ENCODE results near the gene TSSK2. TPM values are rescaled to one million over a fixed set of nuclear protein-coding genes. Genes with fewer than 3 reads are reported as not detected.

The TSSK2 gene
- total and polyA plus RNA-seq, 2 of the 8 experiments (the other 6 are each of a cell fraction or from before 2014, with no cell fraction given) = not detected

- peak within 1 kb of the TSS; percentile 85 to 98 (median 92) for H3K4me3 ChIP-seq (ENCODE audit: extremely low read depth in 1 of 4, insufficient read depth in 2 of 4, low read depth in 3 of 4, low read length in 4 of 4)
- no peak within 1 kb of the TSS for H3K14ac ChIP-seq (ENCODE audit: insufficient read length)
- no peak within 1 kb of the TSS for H2BK120ac ChIP-seq (replicated peaks; ENCODE audit: low read depth, low read length)
- CTCF ChIA-PET (ENCODE audit: partially characterized antibody) = interaction anchor here (0.9 to 2.4 kb wide), 8 partner anchors 10 to 63 kb away, joined by 3 to 8 read pairs (median 4); partner anchors contain the start of gene ESS2
- peak within 1 kb of the TSS; percentile 70 for H3K56ac ChIP-seq (replicated peaks; ENCODE audit: insufficient read length, low read depth, low read length)
- H2BK5ac ChIP-seq (ENCODE audit: low read depth, low read length) = peak within 1 kb of the TSS; percentile 97
- H4K91ac ChIP-seq (replicated peaks; ENCODE audit: insufficient read length, low read length) = peak within 1 kb of the TSS; percentile 82
- peaks cover 0 to 9% (median 6%) of the 10 kb centered on the region in 4 experiments; a peak in 5 of 7 replicates for H3K4me1 ChIP-seq (replicated peaks in 1 of 4; ENCODE audit: control insufficient read depth in 3 of 4, insufficient read depth in 4 of 4, low read length in 3 of 4)
- peaks cover 9% of the 10 kb centered on the region for H3K23me2 ChIP-seq (ENCODE audit: low read depth, low read length)
- H3K27ac ChIP-seq (ENCODE audit: low read depth, low read length) = peak within 1 kb of the TSS; percentile 93
- H3K4me2 ChIP-seq (ENCODE audit: insufficient read depth in 1 of 2, low read depth in 2 of 2, low read length in 2 of 2) = peak within 1 kb of the TSS; percentile 50 to 94
- no peaks in the 10 kb centered on the region for H3K27me3 ChIP-seq (replicated peaks in 1 of 4; ENCODE audit: control insufficient read depth in 3 of 4, extremely low read depth in 1 of 4, insufficient read depth in 3 of 4, low read length in 3 of 4)
- H2AK5ac ChIP-seq (ENCODE audit: low read depth, low read length) = no peak within 1 kb of the TSS
- peak within 1 kb of the TSS; percentile 93 for H3K18ac ChIP-seq (ENCODE audit: extremely low read depth, low read length)
- peaks cover 20 to 30% of the 10 kb centered on the region in 2 experiments for H4K20me1 ChIP-seq (replicated peaks in 1 of 2; ENCODE audit: control insufficient read depth in 1 of 2, insufficient read depth in 2 of 2, low read length in 2 of 2)
- H3K79me2 ChIP-seq (ENCODE audit: control insufficient read depth in 1 of 2, insufficient read depth in 2 of 2, low read length in 2 of 2) = peaks cover 9 to 45% of the 10 kb centered on the region in 2 experiments
- POLR2A ChIA-PET (ENCODE audit: partially characterized antibody) = interaction anchor here (1.1 to 3.6 kb wide), 10 partner anchors 11 to 325 kb away, joined by 3 to 21 read pairs (median 5); partner anchors contain the start of genes C22orf39 and ESS2
- H3K23ac ChIP-seq (ENCODE audit: insufficient read length) = no peak within 1 kb of the TSS
- peak within 1 kb of the TSS; percentile 98 for H4K5ac ChIP-seq (ENCODE audit: insufficient read length, low read depth, low read length)
- 1% methylated on average over 53 of the region's 67 CpGs; no CpG with 5 or more reads in 1 of the 2 experiments for WGBS, 2 experiments (ENCODE audit: extremely low coverage in 1 of 2, insufficient coverage in 1 of 2, insufficient read length in 1 of 2, insufficient replicate concordance in 2 of 2, low coverage in 1 of 2, low lambda C conversion rate in 2 of 2, missing lambda C conversion rate in 1 of 2)
- H3K79me1 ChIP-seq (ENCODE audit: low read depth, low read length) = peaks cover 19% of the 10 kb centered on the region
- FAIRE-seq (no peak), DNase-seq (ENCODE audit: low read depth in 1 of 2, low spot score in 2 of 2) (peak; percentile 91 to 97)
- H2BK15ac ChIP-seq (ENCODE audit: low read length) = peak within 1 kb of the TSS; percentile 61; the same call in 1 of the 2 replicates
- H3K9me3 ChIP-seq (ENCODE audit: insufficient read depth in 2 of 2, low read depth in 1 of 2, low read length in 1 of 2) = no peaks in the 10 kb centered on the region
- peak within 1 kb of the TSS; percentile 84 for H2BK12ac ChIP-seq (ENCODE audit: low read depth, low read length)
- H2AFZ ChIP-seq (ENCODE audit: low read length) = peak within 1 kb of the TSS; percentile 72; the same call in 1 of the 2 replicates
- H4K8ac ChIP-seq (ENCODE audit: extremely low read depth, insufficient read depth, low read length) = peak within 1 kb of the TSS; percentile 98; the same call in 1 of the 2 replicates
- H3K9ac ChIP-seq (replicated peaks in 1 of 4; ENCODE audit: extremely low read depth in 1 of 4, low read depth in 3 of 4, low read length in 3 of 4) = peak within 1 kb of the TSS; percentile 71 to 96 (median 92)
- peak within 1 kb of the TSS; percentile 44 for H3K4ac ChIP-seq (replicated peaks; ENCODE audit: insufficient read length, low read depth, low read length)
- no peaks in the 10 kb centered on the region; a peak in 2 of 8 replicates for H3K36me3 ChIP-seq (ENCODE audit: control insufficient read depth in 2 of 4, insufficient read depth in 4 of 4, low read length in 3 of 4)
- H2BK20ac ChIP-seq (ENCODE audit: low read length) = no peak within 1 kb of the TSS
- TF ChIP-seq, protein P1, sequence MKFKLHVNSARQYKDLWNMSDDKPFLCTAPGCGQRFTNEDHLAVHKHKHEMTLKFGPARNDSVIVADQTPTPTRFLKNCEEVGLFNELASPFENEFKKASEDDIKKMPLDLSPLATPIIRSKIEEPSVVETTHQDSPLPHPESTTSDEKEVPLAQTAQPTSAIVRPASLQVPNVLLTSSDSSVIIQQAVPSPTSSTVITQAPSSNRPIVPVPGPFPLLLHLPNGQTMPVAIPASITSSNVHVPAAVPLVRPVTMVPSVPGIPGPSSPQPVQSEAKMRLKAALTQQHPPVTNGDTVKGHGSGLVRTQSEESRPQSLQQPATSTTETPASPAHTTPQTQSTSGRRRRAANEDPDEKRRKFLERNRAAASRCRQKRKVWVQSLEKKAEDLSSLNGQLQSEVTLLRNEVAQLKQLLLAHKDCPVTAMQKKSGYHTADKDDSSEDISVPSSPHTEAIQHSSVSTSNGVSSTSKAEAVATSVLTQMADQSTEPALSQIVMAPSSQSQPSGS (IDR thresholded peaks at IDR 0.05; ENCODE audit: low read length) = no peak
- TF ChIP-seq BACH1 (IDR thresholded peaks at IDR 0.05; ENCODE audit: low read length) (no peak), PHF8 (conservative IDR thresholded peaks at IDR 0.05; ENCODE audit: low read depth, low read length) (peak; percentile 78), CBX8 (IDR thresholded peaks at IDR 0.05; ENCODE audit: borderline replicate concordance, low read depth, low read length) (no peak), SIN3A (conservative IDR thresholded peaks at IDR 0.05 in 1 of 2, IDR thresholded peaks at IDR 0.05 in 1 of 2; ENCODE audit: low read depth in 1 of 2, low read length in 2 of 2) (peak; percentile 65 to 77; a peak in 2 of 4 replicates), POU5F1 (IDR thresholded peaks at IDR 0.05; ENCODE audit: low read depth, low read length) (no peak), MAFK (IDR thresholded peaks at IDR 0.05; ENCODE audit: low read depth, low read length) (no peak), RBBP5 (IDR thresholded peaks at IDR 0.05; ENCODE audit: borderline replicate concordance, low read depth, low read length) (peak; percentile 87; the same call in 1 of the 2 replicates)
Measured at GRCh38 chr22:19122143-19122751, 8.9 kb upstream of the TSSK2 start, which contains the start of gene DGCR2. DGCR2 (minus strand) TSS chr22:19122412; CDS start chr22:19122206, 206 bp downstream.

Measured in H1 (cell line).